RPMI8226 (cell line): ENCODE results near the gene HNRNPLL.
"Not testable (repeated sequence)": the region's sequence is repeated elsewhere in the genome, so short reads cannot be mapped to it uniquely, and the experiment has no call there.

Experiments
- DNase-seq: peaks from one replicate; pipeline ENCODE4 v3.0.0-alpha.2; 2015

HNRNPLL gene

GRCh38 chr2:38551171-38551570, 51.6 kb downstream of the HNRNPLL start:
- DNase-seq = no peak

- no peak for DNase-seq
These were observed 52.9 kb downstream of the HNRNPLL start for GRCh38 chr2:38549851-38550250.

- DNase-seq = no peak
These were observed 53.5 kb downstream of the HNRNPLL start for GRCh38 chr2:38549071-38549704.

GRCh38 chr2:38547791-38548190, 54.9 kb downstream of the HNRNPLL start:
- no peak for DNase-seq

- DNase-seq = no peak
These were observed 56.1 kb downstream of the HNRNPLL start for GRCh38 chr2:38546585-38546984.

- DNase-seq = no peak
These were observed 56.7 kb downstream of the HNRNPLL start for GRCh38 chr2:38546064-38546463.

GRCh38 chr2:38542248-38542631, 60.5 kb downstream of the HNRNPLL start:
- DNase-seq = not testable (repeated sequence)

- DNase-seq = no peak
These were observed 62.0 kb downstream of the HNRNPLL start for GRCh38 chr2:38540580-38541286.

- no peak for DNase-seq
These were observed 63.6 kb downstream of the HNRNPLL start for GRCh38 chr2:38539086-38539485.

GRCh38 chr2:38537937-38538525, 64.7 kb downstream of the HNRNPLL start:
- DNase-seq = no peak

- not testable (repeated sequence) for DNase-seq
These were observed 65.4 kb downstream of the HNRNPLL start for GRCh38 chr2:38537296-38537695.

- DNase-seq = peak; percentile 77
These were observed 66.8 kb downstream of the HNRNPLL start for GRCh38 chr2:38535744-38536506.

- DNase-seq = no peak
These were observed 67.4 kb downstream of the HNRNPLL start for GRCh38 chr2:38535404-38535743.

GRCh38 chr2:38534746-38535403, 67.9 kb downstream of the HNRNPLL start:
- DNase-seq = no peak

- DNase-seq = no peak
These were observed 68.8 kb downstream of the HNRNPLL start for GRCh38 chr2:38533757-38534545.

GRCh38 chr2:38533180-38533579, 69.5 kb downstream of the HNRNPLL start:
- DNase-seq = peak; percentile 84

GRCh38 chr2:38532366-38532765, 70.4 kb downstream of the HNRNPLL start:
- DNase-seq = no peak

- no peak for DNase-seq
These were observed 73.5 kb downstream of the HNRNPLL start for GRCh38 chr2:38529208-38529607.

- DNase-seq = no peak
These were observed 74.2 kb downstream of the HNRNPLL start for GRCh38 chr2:38528534-38528933.

GRCh38 chr2:38528008-38528442, 74.7 kb downstream of the HNRNPLL start:
- DNase-seq = peak; percentile 70

- DNase-seq = no peak
These were observed 75.3 kb downstream of the HNRNPLL start for GRCh38 chr2:38527338-38528007.

GRCh38 chr2:38526195-38526594, 76.5 kb downstream of the HNRNPLL start:
- DNase-seq = no peak
